ENCODE measurements around the gene PLA2G12B.

Gene PLA2G12B

DNA sequence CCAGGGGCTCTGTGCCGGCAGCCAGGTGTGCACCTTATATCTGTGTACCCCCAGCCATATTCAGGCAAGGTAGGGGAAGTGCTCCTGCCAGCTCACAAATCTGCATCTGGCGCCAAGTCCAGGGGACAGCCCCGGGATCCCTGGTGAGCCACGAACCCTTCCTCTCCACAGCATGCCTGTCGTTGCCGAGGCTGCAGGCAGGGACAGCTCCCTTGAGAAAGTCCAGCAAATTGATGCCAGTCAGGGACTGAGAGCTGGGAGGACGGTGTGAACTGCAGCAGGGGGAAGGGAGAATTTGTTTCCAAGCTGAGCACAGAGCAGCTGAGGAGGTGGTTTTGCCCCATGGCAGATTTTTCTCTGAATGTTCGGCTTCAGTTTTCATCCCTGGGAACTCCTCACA, 919 bp downstream of the PLA2G12B start:
- H3K36me3 Mint-ChIP-seq (ENCODE audit: low read depth) = no peaks in the 10 kb centered on the region
- no peaks in the 10 kb centered on the region for H3K9me3 Mint-ChIP-seq
- H3K27ac Mint-ChIP-seq = no peak overlapping the region
- no peak overlapping the region for H3K4me3 Mint-ChIP-seq
- H3K27me3 Mint-ChIP-seq = peaks cover 5% of the 10 kb centered on the region
- intact Hi-C loops (cut with micrococcal nuclease) = no loop called here
- no peaks in the 10 kb centered on the region for H3K4me1 Mint-ChIP-seq (ENCODE audit: low read depth)

DNA sequence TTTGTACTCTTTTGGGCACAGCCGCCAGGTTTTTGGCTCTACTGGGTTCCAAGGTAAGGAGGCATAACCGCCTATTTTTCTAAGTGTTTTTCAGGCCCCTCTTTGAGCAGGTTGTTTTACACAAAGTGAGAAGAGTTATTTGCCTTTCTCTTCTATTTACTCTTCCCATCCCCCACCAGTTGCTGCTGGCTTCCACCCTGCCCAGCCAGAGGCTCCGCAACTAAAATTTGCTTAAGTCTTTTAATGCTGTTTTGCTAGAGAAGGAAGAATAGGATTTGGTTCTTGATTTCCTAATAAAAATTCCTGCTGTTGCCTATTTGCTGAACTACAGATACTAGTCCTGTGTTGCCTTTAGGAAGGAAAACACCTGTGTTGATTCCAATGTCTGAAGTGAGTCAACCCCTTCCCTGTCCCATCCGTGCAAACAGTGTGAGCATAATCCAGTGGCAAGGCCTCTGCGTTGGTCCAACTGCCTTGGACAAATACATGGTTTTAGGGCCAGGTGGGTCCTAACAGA, 1.9 kb downstream of the PLA2G12B start:
- H3K27ac Mint-ChIP-seq = no peak overlapping the region
- H3K9me3 Mint-ChIP-seq = no peaks in the 10 kb centered on the region
- intact Hi-C loops (cut with micrococcal nuclease) = no loop called here
- no peaks in the 10 kb centered on the region for H3K36me3 Mint-ChIP-seq (ENCODE audit: low read depth)
- no peak overlapping the region for H3K4me3 Mint-ChIP-seq
- H3K27me3 Mint-ChIP-seq = peaks cover 3% of the 10 kb centered on the region
- no peaks in the 10 kb centered on the region for H3K4me1 Mint-ChIP-seq (ENCODE audit: low read depth)

DNA sequence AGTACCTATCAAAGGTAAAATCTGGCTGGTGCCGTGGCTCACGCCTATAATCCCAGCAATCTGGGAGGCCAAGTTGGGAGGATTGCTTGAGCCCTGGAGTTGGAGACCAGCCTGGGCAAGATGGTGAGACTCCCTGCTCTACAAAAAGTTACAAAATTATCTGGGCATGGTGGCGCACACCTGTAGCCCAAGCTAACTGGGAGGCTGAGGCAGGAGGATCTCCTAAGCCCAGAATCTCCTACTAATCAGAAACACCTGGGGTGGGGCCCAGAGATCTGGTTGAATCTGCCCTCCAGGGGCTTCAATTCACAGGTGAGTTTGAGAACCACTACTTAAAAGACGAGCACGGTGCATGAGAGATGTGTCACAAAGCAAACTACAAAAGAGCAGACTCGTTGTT, 2.4 kb downstream of the PLA2G12B start:
- H3K4me1 Mint-ChIP-seq (ENCODE audit: low read depth) = no peaks in the 10 kb centered on the region
- H3K27me3 Mint-ChIP-seq = peaks cover 2% of the 10 kb centered on the region
- no peak overlapping the region for H3K4me3 Mint-ChIP-seq
- no peaks in the 10 kb centered on the region for H3K9me3 Mint-ChIP-seq
- H3K36me3 Mint-ChIP-seq (ENCODE audit: low read depth) = no peaks in the 10 kb centered on the region
- intact Hi-C loops (cut with micrococcal nuclease) = no loop called here
- H3K27ac Mint-ChIP-seq = no peak overlapping the region

DNA sequence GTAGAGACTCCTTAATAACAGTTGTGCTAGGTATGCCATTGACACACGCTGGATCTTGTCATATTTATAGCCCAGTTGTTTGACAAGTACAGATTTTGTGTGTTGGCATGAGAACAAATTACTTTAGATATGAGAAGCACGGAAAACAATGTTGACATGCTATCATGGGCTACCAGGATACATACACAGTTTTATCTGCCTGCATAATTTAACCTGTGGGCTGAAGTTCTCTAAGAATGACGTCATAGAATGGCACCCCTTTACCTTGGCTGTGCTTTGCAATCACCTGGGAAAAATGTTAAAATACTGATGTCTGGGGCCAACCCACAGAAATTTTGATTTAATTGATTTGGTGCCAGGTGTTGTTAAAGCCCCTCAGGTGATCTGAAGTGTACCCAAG, 2.8 kb downstream of the PLA2G12B start:
- Mint-ChIP-seq H3K4me3 (no peak overlapping the region), H3K4me1 (ENCODE audit: low read depth) (no peaks in the 10 kb centered on the region), H3K9me3 (no peaks in the 10 kb centered on the region), H3K36me3 (ENCODE audit: low read depth) (no peaks in the 10 kb centered on the region), H3K27ac (no peak overlapping the region), H3K27me3 (no peaks in the 10 kb centered on the region)
- intact Hi-C loops (cut with micrococcal nuclease) = no loop called here

- Mint-ChIP-seq H3K27ac (no peak overlapping the region), H3K27me3 (peaks cover 5% of the 10 kb centered on the region), H3K9me3 (no peaks in the 10 kb centered on the region), H3K36me3 (ENCODE audit: low read depth) (no peaks in the 10 kb centered on the region), H3K4me1 (ENCODE audit: low read depth) (no peaks in the 10 kb centered on the region), H3K4me3 (no peak overlapping the region)
- intact Hi-C loops (cut with micrococcal nuclease) = no loop called here
Measured at GRCh38 chr10:72948762-72949161, 5.8 kb downstream of the PLA2G12B start.

GRCh38 chr10:72946963-72947362, 7.6 kb downstream of the PLA2G12B start:
- H3K27ac Mint-ChIP-seq = no peak overlapping the region
- H3K4me1 Mint-ChIP-seq (ENCODE audit: low read depth) = no peaks in the 10 kb centered on the region
- H3K9me3 Mint-ChIP-seq = no peaks in the 10 kb centered on the region
- no peaks in the 10 kb centered on the region for H3K36me3 Mint-ChIP-seq (ENCODE audit: low read depth)
- H3K27me3 Mint-ChIP-seq = peaks cover 5% of the 10 kb centered on the region
- H3K4me3 Mint-ChIP-seq = no peak overlapping the region
- intact Hi-C loops (cut with micrococcal nuclease) = no loop called here

DNA sequence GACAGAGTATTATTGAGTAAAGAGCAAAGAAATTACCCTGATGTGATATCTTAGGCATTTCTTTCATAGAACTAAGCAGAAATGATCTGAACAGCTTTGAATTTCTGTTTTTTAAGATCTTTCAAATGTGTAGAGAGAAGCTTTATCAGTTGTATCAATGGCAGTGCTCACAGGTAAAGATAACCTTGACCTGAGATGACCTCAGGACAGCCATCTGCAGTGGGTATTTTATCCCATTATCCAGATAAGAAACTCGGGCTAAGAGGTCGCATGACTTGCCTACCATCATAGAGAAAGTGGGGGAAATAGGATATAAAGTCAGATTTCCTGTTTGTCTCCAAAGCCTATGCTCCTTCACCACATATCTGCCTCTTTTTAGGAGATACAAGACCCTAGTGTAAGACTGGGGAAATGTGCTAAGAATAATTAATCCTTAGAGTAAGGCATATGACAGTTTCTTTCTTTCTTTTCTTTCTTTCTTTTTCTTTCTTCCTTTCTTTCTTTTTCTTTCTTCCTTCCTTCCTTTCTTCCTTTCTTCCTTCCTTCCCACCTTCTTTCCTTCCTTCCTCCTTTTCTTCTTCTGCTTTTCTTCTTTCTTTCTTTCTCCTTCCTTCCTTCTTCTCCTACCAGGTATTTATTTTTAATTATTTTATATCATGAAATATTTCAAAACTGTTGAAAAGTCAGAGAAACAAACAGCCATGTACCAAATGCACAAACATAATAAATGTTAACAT, 10.9 kb downstream of the PLA2G12B start:
- intact Hi-C loops (cut with micrococcal nuclease) = no loop called here
- Mint-ChIP-seq H3K4me1 (ENCODE audit: low read depth) (no peaks in the 10 kb centered on the region), H3K9me3 (no peaks in the 10 kb centered on the region), H3K4me3 (no peak overlapping the region), H3K27ac (no peak overlapping the region), H3K27me3 (peaks cover 9% of the 10 kb centered on the region), H3K36me3 (ENCODE audit: low read depth) (no peaks in the 10 kb centered on the region)

DNA sequence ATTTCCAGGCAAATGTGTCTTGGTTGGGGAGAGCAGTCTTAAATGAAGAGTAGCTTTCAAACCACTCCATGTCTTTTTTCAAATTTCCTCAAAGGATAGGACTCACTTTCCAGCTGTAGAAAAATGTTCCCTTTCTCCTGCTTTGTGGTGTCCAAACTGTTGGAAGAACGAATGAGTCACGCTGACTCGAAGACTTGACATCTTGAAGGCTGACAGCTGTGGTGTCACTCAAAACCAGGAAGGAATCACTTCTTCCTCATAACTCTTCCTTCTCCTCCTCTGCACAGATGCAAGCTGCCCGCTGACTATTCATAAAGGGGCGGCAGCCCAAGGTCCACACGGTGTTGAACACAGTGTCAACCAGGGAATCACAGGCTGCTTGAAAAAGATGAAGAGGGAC, 19.2 kb downstream of the PLA2G12B start:
- Mint-ChIP-seq H3K27me3 (peaks cover 1% of the 10 kb centered on the region), H3K9me3 (no peaks in the 10 kb centered on the region)

GRCh38 chr10:72932259-72933015, 22.2 kb downstream of the PLA2G12B start:
- Mint-ChIP-seq H3K9me3 (no peaks in the 10 kb centered on the region), H3K4me3 (no peak overlapping the region), H3K4me1 (ENCODE audit: low read depth) (peaks cover 11% of the 10 kb centered on the region), H3K27ac (no peak overlapping the region), H3K36me3 (ENCODE audit: low read depth) (no peaks in the 10 kb centered on the region), H3K27me3 (no peaks in the 10 kb centered on the region)
- intact Hi-C loops (cut with micrococcal nuclease) = no loop called here

More for the DNA sequence above, 19.2 kb downstream of the PLA2G12B start:
- intact Hi-C loops (cut with micrococcal nuclease) = no loop called here
- Mint-ChIP-seq H3K36me3 (ENCODE audit: low read depth) (no peaks in the 10 kb centered on the region), H3K4me1 (ENCODE audit: low read depth) (peaks cover 7% of the 10 kb centered on the region), H3K27ac (no peak overlapping the region), H3K4me3 (no peak overlapping the region)

DNA sequence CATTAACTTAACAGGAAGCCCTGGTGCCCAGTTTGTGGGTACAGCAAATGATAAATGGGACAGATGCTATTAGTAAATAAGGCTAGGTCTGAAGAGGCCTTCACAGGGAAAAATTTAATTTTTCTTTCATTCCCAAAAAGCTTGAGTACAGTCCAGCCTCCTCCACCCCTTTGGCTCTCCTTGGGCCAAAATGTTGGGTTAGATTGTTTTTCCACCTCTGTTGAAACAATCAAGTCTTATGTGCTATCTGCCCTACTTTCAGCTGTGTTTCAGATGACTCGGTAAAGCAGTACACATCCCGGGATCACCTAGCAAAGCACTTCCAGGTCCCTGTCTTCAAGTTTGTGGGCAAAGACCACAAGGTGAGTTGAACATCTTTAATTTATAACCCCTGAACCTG, 24.3 kb downstream of the PLA2G12B start:
- Mint-ChIP-seq H3K4me3 (no peak overlapping the region), H3K27me3 (peaks cover under 1% of the 10 kb centered on the region), H3K4me1 (ENCODE audit: low read depth) (peaks cover 7% of the 10 kb centered on the region), H3K36me3 (ENCODE audit: low read depth) (no peaks in the 10 kb centered on the region), H3K9me3 (no peaks in the 10 kb centered on the region), H3K27ac (no peak overlapping the region)
- intact Hi-C loops (cut with micrococcal nuclease) = no loop called here

- H3K9me3 Mint-ChIP-seq = no peaks in the 10 kb centered on the region
- no peaks in the 10 kb centered on the region for H3K36me3 Mint-ChIP-seq (ENCODE audit: low read depth)
- peaks cover 2% of the 10 kb centered on the region for H3K27me3 Mint-ChIP-seq
- intact Hi-C loops (cut with micrococcal nuclease) = no loop called here
- H3K4me3 Mint-ChIP-seq = no peak overlapping the region
- H3K4me1 Mint-ChIP-seq (ENCODE audit: low read depth) = peaks cover 5% of the 10 kb centered on the region
- no peak overlapping the region for H3K27ac Mint-ChIP-seq
Measured at GRCh38 chr10:72928798-72929197, 25.8 kb downstream of the PLA2G12B start.

DNA sequence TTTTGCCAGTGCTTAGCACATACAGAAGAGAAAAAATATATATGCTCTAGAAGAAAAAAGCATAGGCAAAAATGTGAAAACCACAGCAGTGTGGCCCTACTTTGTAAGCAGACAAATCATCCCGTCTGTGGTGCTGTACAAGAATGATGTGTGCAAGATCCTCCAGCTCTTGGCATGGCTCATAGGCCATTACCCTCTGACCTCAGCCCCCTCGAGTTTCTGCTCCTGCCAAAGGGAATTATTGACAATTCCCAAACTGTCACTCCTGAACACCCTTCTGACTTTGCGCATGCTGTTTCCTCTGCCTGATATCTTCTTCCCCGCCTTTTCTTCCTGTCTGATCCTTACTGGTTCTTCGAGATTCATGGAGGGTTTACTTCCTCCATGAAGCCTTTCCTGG, 27.1 kb downstream of the PLA2G12B start:
- no peaks in the 10 kb centered on the region for H3K36me3 Mint-ChIP-seq (ENCODE audit: low read depth)
- peaks cover 2% of the 10 kb centered on the region for H3K9me3 Mint-ChIP-seq
- no peak overlapping the region for H3K27ac Mint-ChIP-seq
- peaks cover 2% of the 10 kb centered on the region for H3K27me3 Mint-ChIP-seq
- no peak overlapping the region for H3K4me3 Mint-ChIP-seq
- peaks cover 5% of the 10 kb centered on the region for H3K4me1 Mint-ChIP-seq (ENCODE audit: low read depth)
- intact Hi-C loops (cut with micrococcal nuclease) = no loop called here

GRCh38 chr10:72925951-72926465, 28.6 kb downstream of the PLA2G12B start:
- intact Hi-C loops (cut with micrococcal nuclease) = no loop called here
- Mint-ChIP-seq H3K4me1 (ENCODE audit: low read depth) (peaks cover 5% of the 10 kb centered on the region), H3K9me3 (peaks cover 14% of the 10 kb centered on the region), H3K36me3 (ENCODE audit: low read depth) (no peaks in the 10 kb centered on the region), H3K27ac (no peak overlapping the region), H3K27me3 (peaks cover 4% of the 10 kb centered on the region), H3K4me3 (no peak overlapping the region)

- intact Hi-C loops (cut with micrococcal nuclease) = no loop called here
- H3K4me3 Mint-ChIP-seq = no peak overlapping the region
- peaks cover 26% of the 10 kb centered on the region for H3K9me3 Mint-ChIP-seq
- H3K36me3 Mint-ChIP-seq (ENCODE audit: low read depth) = no peaks in the 10 kb centered on the region
- H3K27me3 Mint-ChIP-seq = peaks cover 15% of the 10 kb centered on the region
- H3K4me1 Mint-ChIP-seq (ENCODE audit: low read depth) = peaks cover 7% of the 10 kb centered on the region
- H3K27ac Mint-ChIP-seq = no peak overlapping the region
Measured at GRCh38 chr10:72924351-72924750, 30.3 kb downstream of the PLA2G12B start.
